GM19455 (cell line): Measurements from ENCODE around the gene QKI.

Experiments
- ATAC-seq: cut with Tn5 transposase; IDR thresholded peaks from one replicate; pipeline ENCODE4 v1.9.1; 2021; ENCODE audit not compliant: unreplicated experiment

QKI gene

GRCh38 chr6:163390770-163391169, 23.7 kb upstream of the QKI start:
- no peak for ATAC-seq

GRCh38 chr6:163391985-163392384, 22.5 kb upstream of the QKI start:
- no peak for ATAC-seq

DNA sequence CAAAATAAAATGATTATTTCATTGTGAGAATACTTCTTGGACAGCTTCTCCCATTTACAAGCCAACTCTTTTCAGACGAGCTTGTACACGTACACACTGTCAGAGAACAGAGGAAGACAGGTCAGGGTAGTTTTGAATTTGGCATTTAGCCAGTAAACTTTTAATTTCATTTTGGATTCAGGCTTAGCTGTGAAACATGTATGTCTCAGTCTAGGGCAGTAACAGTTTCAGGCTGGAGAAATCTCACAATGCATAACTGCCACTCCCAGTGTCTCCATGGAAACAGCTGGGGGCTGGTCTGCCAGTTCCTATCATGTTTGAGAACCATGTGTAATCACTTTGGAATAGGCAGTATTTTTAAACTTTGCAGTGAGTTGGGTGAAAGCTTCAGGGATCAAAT, 22.0 kb upstream of the QKI start:
- no peak for ATAC-seq

DNA sequence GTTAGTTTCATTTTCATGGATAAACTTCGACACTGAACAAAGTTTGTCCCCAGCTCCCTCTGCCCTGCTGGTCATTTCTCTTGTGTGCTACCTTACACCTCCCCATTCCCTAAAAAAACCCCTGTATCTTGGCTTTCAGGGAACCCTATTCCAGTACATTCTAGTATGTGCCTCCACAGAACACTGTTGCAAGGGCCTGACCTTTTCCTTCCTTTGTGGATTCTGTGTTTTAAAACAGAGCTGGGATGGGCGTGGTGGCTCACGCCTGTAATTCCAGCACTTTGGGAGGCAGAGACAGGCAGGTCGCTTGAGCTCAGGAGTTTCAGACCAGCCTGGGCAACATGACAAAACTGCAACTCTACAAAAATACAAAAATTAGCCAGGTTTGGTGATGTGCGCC, 20.6 kb upstream of the QKI start:
- no peak for ATAC-seq

- ATAC-seq: no peak
These were observed 19.9 kb upstream of the QKI start for GRCh38 chr6:163394659-163395058.

DNA sequence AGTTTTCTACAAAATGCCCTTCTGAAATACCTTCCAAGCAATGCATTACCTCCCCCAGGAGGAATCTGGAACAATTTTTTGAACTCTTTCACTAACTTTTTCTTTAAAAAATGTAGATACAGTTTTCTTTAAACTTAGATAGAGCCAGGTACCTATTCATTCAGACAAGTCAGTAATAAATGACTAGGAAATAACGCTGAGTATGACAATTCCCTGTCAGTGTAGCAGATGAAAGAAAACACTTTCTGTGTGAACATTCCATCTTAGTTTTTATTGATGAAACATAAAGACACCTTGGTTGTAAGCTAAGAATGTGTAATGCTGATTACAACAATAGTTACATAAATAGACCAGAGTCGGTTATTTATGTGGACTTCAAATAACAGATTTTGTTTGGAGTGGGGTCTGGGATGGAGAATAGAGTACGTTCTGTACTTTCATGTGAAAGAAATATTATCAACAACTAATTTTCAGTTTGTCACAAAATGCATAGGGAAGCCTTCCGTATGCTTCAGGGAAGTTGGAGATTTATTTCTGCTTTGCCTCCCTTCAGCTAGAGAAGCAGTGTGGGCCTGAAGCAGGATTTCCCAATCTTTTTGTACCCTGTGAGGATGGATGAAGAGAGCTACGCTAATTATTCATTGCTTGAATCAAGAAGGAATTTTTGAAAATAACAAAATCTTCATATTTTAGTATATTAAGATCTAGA, 19.2 kb upstream of the QKI start:
- no peak for ATAC-seq

GRCh38 chr6:163395831-163396185, 18.7 kb upstream of the QKI start:
- no peak for ATAC-seq

GRCh38 chr6:163397326-163397725, 17.2 kb upstream of the QKI start:
- ATAC-seq: no peak

DNA sequence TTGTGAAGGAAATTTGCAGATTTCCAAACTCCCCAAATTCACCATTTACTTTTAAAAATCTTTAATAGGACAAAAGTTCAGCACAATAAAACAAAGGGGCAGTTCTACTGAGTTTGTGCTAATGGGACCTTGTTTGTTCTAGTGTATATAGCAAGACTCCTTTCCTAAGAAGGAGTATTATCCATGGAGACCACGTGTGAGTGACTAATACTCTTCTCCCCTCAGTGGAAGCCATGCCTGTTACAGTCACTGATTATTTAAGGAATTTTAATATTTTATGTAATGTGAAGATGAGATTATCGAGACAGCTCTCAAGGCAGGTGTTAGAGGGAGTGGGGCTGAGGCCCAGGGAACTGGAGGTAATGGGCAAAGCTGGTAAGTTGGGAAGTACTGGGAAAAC, 16.4 kb upstream of the QKI start:
- ATAC-seq: no peak

GRCh38 chr6:163398815-163399214, 15.7 kb upstream of the QKI start:
- no peak for ATAC-seq

DNA sequence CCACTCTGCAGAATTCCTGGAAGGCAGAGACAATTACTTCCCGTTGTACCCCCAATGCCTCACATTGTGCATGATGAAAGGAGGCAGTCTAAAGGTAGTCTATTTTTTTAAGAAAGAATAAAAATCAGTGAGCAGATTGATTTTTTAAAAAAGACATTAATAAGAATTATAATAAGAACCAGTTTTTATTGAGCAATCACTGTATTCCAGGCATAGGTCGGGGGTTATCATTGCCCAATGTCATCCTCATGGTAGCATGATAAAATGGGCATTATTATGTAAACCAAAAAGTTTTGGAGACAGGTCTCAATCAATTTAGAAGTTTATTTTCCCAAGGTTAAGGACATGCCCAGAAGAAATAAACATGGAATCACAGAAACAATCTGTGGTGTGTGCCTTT, 14.0 kb upstream of the QKI start:
- ATAC-seq: no peak

- no peak for ATAC-seq
These were observed 13.3 kb upstream of the QKI start for GRCh38 chr6:163401039-163401885.

GRCh38 chr6:163402616-163403015, 11.9 kb upstream of the QKI start:
- ATAC-seq: no peak

DNA sequence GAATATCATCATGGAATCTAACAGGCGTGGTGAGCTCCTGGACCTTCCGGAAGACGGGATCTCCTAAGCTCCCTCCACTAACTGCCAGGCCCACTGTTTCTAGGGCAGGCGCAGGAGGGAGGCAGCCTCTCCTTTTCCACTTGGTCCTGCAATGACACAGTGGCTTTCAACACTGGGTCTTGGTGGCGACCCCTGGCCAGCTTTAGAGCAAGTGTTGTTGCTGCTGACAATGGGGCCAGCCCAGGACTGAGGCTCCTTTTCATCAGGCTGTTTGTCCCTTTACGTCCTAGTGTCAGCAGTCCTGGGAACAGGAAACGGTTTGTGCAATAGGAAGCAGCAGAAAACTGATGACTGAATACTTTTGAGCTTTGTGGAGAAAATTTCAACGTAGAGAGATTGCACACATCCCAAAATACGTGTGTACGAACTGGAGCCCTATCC, 9.7 kb upstream of the QKI start:
- no peak for ATAC-seq

- ATAC-seq: peak; percentile 50
These were observed 8.9 kb upstream of the QKI start for GRCh38 chr6:163405412-163406309.

- no peak for ATAC-seq
These were observed 8.2 kb upstream of the QKI start for GRCh38 chr6:163406366-163406765.

DNA sequence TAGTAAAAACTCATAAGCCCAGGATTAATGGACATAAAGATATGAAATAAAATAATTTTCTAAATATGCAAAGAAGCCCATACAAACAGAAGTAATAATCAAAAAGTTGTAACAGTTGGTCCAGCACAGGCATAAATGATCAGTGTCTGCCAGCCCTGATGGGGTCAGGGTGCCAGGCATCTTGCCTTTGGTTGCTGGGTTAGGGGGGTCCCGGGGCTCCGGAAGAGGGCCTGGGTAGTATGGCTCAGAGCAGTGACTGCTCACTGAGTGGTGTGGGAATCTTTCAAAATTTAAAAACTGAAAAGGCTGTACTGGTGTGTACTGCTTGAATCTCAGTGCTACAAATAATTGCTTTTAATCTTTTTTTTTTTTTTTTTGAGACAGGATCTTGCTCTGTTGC, 7.7 kb upstream of the QKI start:
- ATAC-seq: no peak

DNA sequence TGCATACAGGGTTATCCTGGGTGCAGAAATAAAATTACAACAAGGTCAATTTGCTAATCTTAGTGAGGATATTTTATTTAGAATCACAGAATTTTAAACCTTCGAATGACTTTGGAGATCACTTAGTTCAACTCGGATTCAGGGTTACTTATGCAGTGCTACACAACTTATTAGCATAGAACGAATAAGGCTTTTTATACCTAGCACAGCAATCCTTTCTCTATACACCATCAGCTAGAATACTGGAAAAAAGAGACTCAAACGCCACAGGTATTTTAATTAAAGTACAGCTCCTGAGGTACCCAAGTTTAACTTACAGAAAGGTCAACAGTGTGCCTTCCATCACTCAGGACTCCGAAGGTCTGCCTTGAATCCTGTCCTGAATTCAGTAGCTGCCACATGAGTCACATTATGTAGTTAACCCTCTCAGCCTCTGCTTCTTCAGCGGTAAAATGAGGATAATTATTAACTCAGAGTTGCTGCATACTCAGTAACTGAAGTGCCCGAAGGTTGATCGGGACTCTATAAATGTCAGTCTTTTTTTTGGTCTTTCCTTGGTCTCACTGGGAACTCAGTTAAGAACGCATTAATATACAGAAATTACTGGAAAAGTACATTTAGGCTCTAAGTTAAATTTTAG, 6.0 kb upstream of the QKI start:
- ATAC-seq: no peak

GRCh38 chr6:163409712-163410111, 4.8 kb upstream of the QKI start:
- no peak for ATAC-seq

- ATAC-seq: no peak
These were observed 2.2 kb upstream of the QKI start for GRCh38 chr6:163412341-163412740.

DNA sequence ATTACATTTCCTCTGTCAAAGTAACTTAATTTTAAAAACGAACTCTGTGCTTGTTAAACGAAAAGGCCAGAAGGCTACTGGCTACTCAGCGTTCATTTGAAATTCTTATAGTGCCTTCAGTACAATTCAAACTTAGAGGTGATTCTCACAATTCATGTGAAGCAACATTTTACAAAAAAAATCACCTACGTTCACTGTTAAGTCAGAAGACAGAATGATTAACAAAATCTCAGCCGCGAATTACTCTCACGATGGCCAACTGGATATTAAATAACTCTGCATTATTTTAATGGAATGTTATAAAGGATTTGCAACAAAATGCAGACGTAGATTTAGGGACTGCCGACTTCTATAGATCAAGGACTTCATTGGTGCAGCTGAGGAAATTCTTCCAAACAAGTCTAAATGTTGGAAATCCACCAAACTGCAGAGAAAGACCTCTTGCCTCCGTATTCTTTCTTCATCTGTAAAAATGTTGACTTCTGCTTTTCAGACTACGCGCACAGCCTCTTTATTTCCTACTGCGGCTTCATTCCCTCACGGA, 1.6 kb upstream of the QKI start:
- ATAC-seq: no peak
